Measurements from ENCODE around the gene ZFC3H1. TPM values are rescaled to one million over a fixed set of nuclear protein-coding genes. Genes with fewer than 3 reads are reported as not detected.

The ZFC3H1 gene
- total and polyA plus RNA-seq, 2 of the 8 experiments (the other 6 are each of a cell fraction or from before 2014, with no cell fraction given) = 20.0 to 32.4 TPM

DNA sequence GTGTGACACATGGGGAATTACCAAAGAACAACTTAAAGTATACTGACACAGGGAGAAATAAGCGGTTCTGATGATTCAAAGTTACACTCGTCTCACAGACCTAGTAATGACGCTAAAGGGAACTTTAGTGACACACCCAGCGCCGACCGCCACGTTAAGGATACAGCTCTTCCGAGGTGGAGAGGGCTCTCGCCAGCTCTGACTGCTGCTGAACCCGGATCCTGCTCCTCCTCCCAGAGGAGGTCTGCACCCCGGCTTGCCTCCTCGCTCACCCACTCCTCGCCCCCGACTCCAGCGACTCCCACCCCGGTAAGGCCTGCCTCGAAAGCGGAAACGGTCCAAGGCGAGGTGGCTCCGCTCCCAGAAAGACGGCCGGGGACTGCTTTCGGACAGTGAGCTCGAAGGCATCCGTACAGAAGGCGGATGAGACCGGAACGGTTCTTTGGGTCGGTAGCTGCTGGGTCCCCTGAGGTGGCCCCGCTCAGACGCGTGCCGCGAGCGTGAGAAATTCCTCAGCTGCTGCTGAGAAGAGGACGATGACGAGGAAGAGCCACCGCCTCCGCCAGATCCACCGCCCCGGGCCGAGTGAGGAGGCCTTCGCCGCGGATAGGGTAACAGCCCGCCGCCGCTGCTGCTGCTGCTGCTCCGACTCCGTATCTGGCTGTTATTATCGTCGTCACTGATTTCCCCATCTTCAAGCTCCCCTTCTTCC is 643 bp downstream of the ZFC3H1 start:
- Histone ChIP-seq H3K18ac (ENCODE audit: extremely low read depth, low read length) (peak overlapping the region; percentile 22; the same call in 1 of the 2 replicates), H4K8ac (ENCODE audit: extremely low read depth, insufficient read depth, low read length) (peak overlapping the region; percentile 95; the same call in 1 of the 2 replicates), H3K23me2 (ENCODE audit: low read depth, low read length) (peaks cover 6% of the 10 kb centered on the region; the same call in 1 of the 2 replicates), H3K79me1 (ENCODE audit: low read depth, low read length) (no peaks in the 10 kb centered on the region), H2BK15ac (ENCODE audit: low read length) (no peak overlapping the region), H3K4ac (replicated peaks; ENCODE audit: insufficient read length, low read depth, low read length) (peak overlapping the region; percentile 62), H4K20me1 (replicated peaks in 1 of 2; ENCODE audit: control insufficient read depth in 1 of 2, insufficient read depth in 2 of 2, low read length in 2 of 2) (peaks cover 4 to 7% of the 10 kb centered on the region in 2 experiments), H2BK12ac (ENCODE audit: low read depth, low read length) (peak overlapping the region; percentile 82; the same call in 1 of the 2 replicates), H3K4me2 (ENCODE audit: insufficient read depth in 1 of 2, low read depth in 2 of 2, low read length in 2 of 2) (peak overlapping the region; percentile 68 to 87), H3K4me1 (replicated peaks in 1 of 4; ENCODE audit: control insufficient read depth in 3 of 4, insufficient read depth in 4 of 4, low read length in 3 of 4) (no peaks in the 10 kb centered on the region; a peak in 1 of 7 replicates), H3K56ac (replicated peaks; ENCODE audit: insufficient read length, low read depth, low read length) (peak overlapping the region; percentile 27), H3K27me3 (replicated peaks in 1 of 4; ENCODE audit: control insufficient read depth in 3 of 4, extremely low read depth in 1 of 4, insufficient read depth in 3 of 4, low read length in 3 of 4) (no peaks in the 10 kb centered on the region), H3K9me3 (ENCODE audit: insufficient read depth in 2 of 2, low read depth in 1 of 2, low read length in 1 of 2) (no peaks in the 10 kb centered on the region), H2BK120ac (replicated peaks; ENCODE audit: low read depth, low read length) (no peak overlapping the region), H4K5ac (ENCODE audit: insufficient read length, low read depth, low read length) (no peak overlapping the region), H3K23ac (ENCODE audit: insufficient read length) (no peak overlapping the region), H3K14ac (ENCODE audit: insufficient read length) (no peak overlapping the region), H4K91ac (replicated peaks; ENCODE audit: insufficient read length, low read length) (no peak overlapping the region), H2BK20ac (ENCODE audit: low read length) (no peak overlapping the region), H3K36me3 (ENCODE audit: control insufficient read depth in 2 of 4, insufficient read depth in 4 of 4, low read length in 3 of 4) (peaks cover 6 to 23% (median 11%) of the 10 kb centered on the region in 4 experiments; a peak in 7 of 8 replicates), H2AK5ac (ENCODE audit: low read depth, low read length) (no peak overlapping the region), H2AFZ (ENCODE audit: low read length) (peak overlapping the region; percentile 21; the same call in 1 of the 2 replicates), H3K9ac (replicated peaks in 1 of 4; ENCODE audit: extremely low read depth in 1 of 4, low read depth in 3 of 4, low read length in 3 of 4) (peak overlapping the region; percentile 92 to 99 (median 98)), H3K27ac (ENCODE audit: low read depth, low read length) (peak overlapping the region; percentile 94), H3K79me2 (ENCODE audit: control insufficient read depth in 1 of 2, insufficient read depth in 2 of 2, low read length in 2 of 2) (peaks cover 0 to 58% of the 10 kb centered on the region in 2 experiments; a peak in 3 of 4 replicates), H2BK5ac (ENCODE audit: low read depth, low read length) (peak overlapping the region; percentile 85), H3K4me3 (ENCODE audit: extremely low read depth in 1 of 4, insufficient read depth in 2 of 4, low read depth in 3 of 4, low read length in 4 of 4) (peak overlapping the region; percentile 84 to 98 (median 94))
- CTCF ChIA-PET (ENCODE audit: partially characterized antibody) = interaction anchor here (0.7 to 3.7 kb wide), 9 partner anchors 16 to 91 kb away, joined by 3 to 21 read pairs (median 4); partner anchors contain the start of genes RAB21 and TMEM19
- 3% methylated on average over 53 of the region's 53 CpGs; no CpG with 5 or more reads in 1 of the 2 experiments for WGBS, 2 experiments (ENCODE audit: extremely low coverage in 1 of 2, insufficient coverage in 1 of 2, insufficient read length in 1 of 2, insufficient replicate concordance in 2 of 2, low coverage in 1 of 2, low lambda C conversion rate in 2 of 2, missing lambda C conversion rate in 1 of 2)
- DNase-seq (ENCODE audit: low read depth in 1 of 2, low spot score in 2 of 2) = peak in 1 of 2 experiments; percentile 77
- no peak for FAIRE-seq
- POLR2A ChIA-PET (ENCODE audit: partially characterized antibody) = interaction anchor here (0.9 to 4.5 kb wide), 19 partner anchors 12 to 96 kb away, joined by 3 to 81 read pairs (median 4); partner anchors contain the start of genes RAB21 and TMEM19
- TF ChIP-seq, protein P1, sequence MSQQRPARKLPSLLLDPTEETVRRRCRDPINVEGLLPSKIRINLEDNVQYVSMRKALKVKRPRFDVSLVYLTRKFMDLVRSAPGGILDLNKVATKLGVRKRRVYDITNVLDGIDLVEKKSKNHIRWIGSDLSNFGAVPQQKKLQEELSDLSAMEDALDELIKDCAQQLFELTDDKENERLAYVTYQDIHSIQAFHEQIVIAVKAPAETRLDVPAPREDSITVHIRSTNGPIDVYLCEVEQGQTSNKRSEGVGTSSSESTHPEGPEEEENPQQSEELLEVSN (IDR thresholded peaks at IDR 0.05) = peak; percentile 56; the same call in 1 of the 2 replicates
- TF ChIP-seq RBBP5 (IDR thresholded peaks at IDR 0.05; ENCODE audit: borderline replicate concordance, low read depth, low read length) = peak; percentile 97; the same call in 1 of the 2 replicates
- TF ChIP-seq, protein P2, sequence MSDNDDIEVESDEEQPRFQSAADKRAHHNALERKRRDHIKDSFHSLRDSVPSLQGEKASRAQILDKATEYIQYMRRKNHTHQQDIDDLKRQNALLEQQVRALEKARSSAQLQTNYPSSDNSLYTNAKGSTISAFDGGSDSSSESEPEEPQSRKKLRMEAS (IDR thresholded peaks at IDR 0.05) = peak; percentile 62
- no peak for TF ChIP-seq HDAC2 (IDR thresholded peaks at IDR 0.05; ENCODE audit: borderline replicate concordance in 1 of 2, low read depth in 2 of 2, low read length in 2 of 2)
- peak; percentile 52 for TF ChIP-seq KDM4A (IDR thresholded peaks at IDR 0.05; ENCODE audit: low read depth, low read length, severe bottlenecking)
- peak; percentile 47; the same call in 1 of the 2 replicates for TF ChIP-seq POLR2AphosphoS5 (IDR thresholded peaks at IDR 0.05; ENCODE audit: low read depth, low read length)
- TF ChIP-seq TAF1 (IDR thresholded peaks at IDR 0.05; ENCODE audit: low read depth, low read length) = peak; percentile 37; the same call in 1 of the 2 replicates
- TF ChIP-seq TBP (IDR thresholded peaks at IDR 0.05; ENCODE audit: low read depth, low read length) = peak; percentile 7; the same call in 1 of the 2 replicates
- no peak for TF ChIP-seq TAF7 (optimal IDR thresholded peaks at IDR 0.05; ENCODE audit: borderline replicate concordance, low read depth, low read length)

Data from H1 (cell line).